Liver (tissue), 9 donors: ENCODE data around the gene CHTF18. TPM values are rescaled to one million over a fixed set of nuclear protein-coding genes. Genes with fewer than 3 reads are reported as not detected.

Experiments
- DNase-seq: peaks from one replicate; pipeline ENCODE4 v3.0.0-alpha.2; 2017; ENCODE audit warnings: low spot score
- H3K27ac ChIP-seq, 2 donors: one replicate each; pipeline ENCODE4 v1.7.0; 2013; ENCODE audit warnings: inconsistent platforms in 2 of 2, low read length in 2 of 2, control low read depth in 1 of 2, low read depth in 1 of 2, mild to moderate bottlenecking in 1 of 2
- H3K27me3 ChIP-seq, 4 donors: one replicate each; pipeline versions ENCODE4 v1.6.1 to v1.7.0; 2013; ENCODE audit warnings: low read length in 3 of 4, inconsistent platforms in 1 of 4, mild to moderate bottlenecking in 1 of 4, moderate library complexity in 1 of 4; ENCODE audit not compliant: control insufficient read depth in 4 of 4, insufficient read depth in 4 of 4
- H3K36me3 ChIP-seq, 4 donors: one replicate each; pipeline versions ENCODE4 v1.6.1 to v1.7.0; 2013; ENCODE audit warnings: low read length in 3 of 4, mild to moderate bottlenecking in 3 of 4, low read depth in 1 of 4, moderate library complexity in 1 of 4; ENCODE audit not compliant: control insufficient read depth in 4 of 4, insufficient read depth in 3 of 4
- H3K4me1 ChIP-seq, 4 donors: one replicate each; pipeline versions ENCODE4 v1.6.1 to v1.7.0; 2013; ENCODE audit warnings: low read length in 3 of 4, mild to moderate bottlenecking in 3 of 4, moderate library complexity in 1 of 4; ENCODE audit not compliant: control insufficient read depth in 4 of 4, insufficient read depth in 4 of 4
- H3K4me3 ChIP-seq, 3 donors: one replicate each; pipeline versions ENCODE4 v1.6.1 to v1.7.0; 2013; ENCODE audit warnings: low read length in 3 of 3, control low read depth in 1 of 3, low read depth in 1 of 3, mild to moderate bottlenecking in 1 of 3
- H3K9ac ChIP-seq, 2 donors: one replicate each; pipeline ENCODE4 v1.7.0; 2013; ENCODE audit warnings: low read length in 2 of 2, mild to moderate bottlenecking in 2 of 2, moderate library complexity in 2 of 2, control low read depth in 1 of 2, low read depth in 1 of 2
- H3K9me3 ChIP-seq, 4 donors: one replicate each; pipeline versions ENCODE4 v1.6.1 to v1.7.0; 2013; ENCODE audit warnings: low read length in 3 of 4; ENCODE audit not compliant: control insufficient read depth in 4 of 4
- CTCF ChIP-seq: fragments of 150-350 bp; IDR thresholded peaks from 2 replicates; pipeline ENCODE4 v1.5.1; 2017; ENCODE audit warnings: improper control_type of control experiment, low read depth, low read length; ENCODE audit not compliant: missing input control
- EGR1 ChIP-seq, 2 donors: IDR thresholded peaks; 2 replicates each; pipeline ENCODE4 v1.6.1; 2016 to 2018; ENCODE audit warnings: antibody characterized with exemption in 2 of 2, low read depth in 2 of 2
- FOXA1 ChIP-seq: IDR thresholded peaks from 2 replicates; pipeline ENCODE4 v1.6.1; 2016; ENCODE audit warnings: antibody characterized with exemption
- FOXA2 ChIP-seq: IDR thresholded peaks from 2 replicates; pipeline ENCODE4 v1.6.1; 2016; ENCODE audit warnings: antibody characterized with exemption
- GABPA ChIP-seq, 2 donors: IDR thresholded peaks in 1 of 2; conservative IDR thresholded peaks in 1 of 2; 2 replicates each; pipeline ENCODE4 v1.6.1; 2016; ENCODE audit warnings: antibody characterized with exemption in 2 of 2, mild to moderate bottlenecking in 1 of 2, moderate library complexity in 1 of 2
- HNF4A ChIP-seq, 2 donors: conservative IDR thresholded peaks; 2 replicates each; pipeline ENCODE4 v1.6.1; 2016; ENCODE audit warnings: antibody characterized with exemption in 2 of 2, mild to moderate bottlenecking in 2 of 2
- HNF4G ChIP-seq: IDR thresholded peaks from 2 replicates; pipeline ENCODE4 v1.6.1; 2016; ENCODE audit warnings: antibody characterized with exemption
- JUND ChIP-seq, 2 donors: IDR thresholded peaks; 2 replicates each; pipeline ENCODE4 v1.6.1; 2016; ENCODE audit warnings: antibody characterized with exemption in 2 of 2
- MAX ChIP-seq: IDR thresholded peaks from 2 replicates; pipeline ENCODE4 v1.6.1; 2016; ENCODE audit warnings: antibody characterized with exemption
- NR2F2 ChIP-seq: IDR thresholded peaks from 2 replicates; pipeline ENCODE4 v1.6.1; 2016; ENCODE audit warnings: antibody characterized with exemption
- RAD21 ChIP-seq, 2 donors: IDR thresholded peaks; 2 replicates each; pipeline ENCODE4 v1.6.1; 2016; ENCODE audit warnings: antibody characterized with exemption in 2 of 2, mild to moderate bottlenecking in 2 of 2
- RXRA ChIP-seq, 2 donors: IDR thresholded peaks; 2 replicates each; pipeline ENCODE4 v1.6.1; 2017 to 2018; ENCODE audit warnings: antibody characterized with exemption in 2 of 2, mild to moderate bottlenecking in 1 of 2
- SP1 ChIP-seq: IDR thresholded peaks from 2 replicates; pipeline ENCODE4 v1.6.1; 2018; ENCODE audit warnings: antibody characterized with exemption, mild to moderate bottlenecking
- YY1 ChIP-seq: IDR thresholded peaks from 2 replicates; pipeline ENCODE4 v1.6.1; 2016; ENCODE audit warnings: antibody characterized with exemption, mild to moderate bottlenecking
- ZBTB33 ChIP-seq: IDR thresholded peaks from 2 replicates; pipeline ENCODE4 v1.6.1; 2016; ENCODE audit warnings: antibody characterized with exemption
- WGBS: extraction: QIAGEN DNeasy Blood & Tissue Kit; methylation state at CpG from one replicate; pipeline ENCODE4 v1.1.7; 2013; 5-methylcytosine and 5-hydroxymethylcytosine counted together
- polyA plus RNA-seq, 2 donors: library from polyadenylated mRNA; stranded (reverse) in 1 of 2; unstranded in 1 of 2; fragments of 200-250 nt in 1 of 2; fragments of >200 nt in 1 of 2; fragmentation: Nextera tagmentation in 1 of 2; extraction: Ambion mirVana in 1 of 2; gene quantifications; one replicate each; pipeline versions ENCODE4 v1.2.1 to v1.2.3, GENCODE V29; 2013 to 2015
- total RNA-seq, 2 donors: library from RNA; depleted of rRNA; stranded (reverse); fragments of >200 nt; gene quantifications; one replicate each; pipeline ENCODE4 v1.2.3, GENCODE V29; 2014
- TF ChIP-seq, protein P1 (sequence below): IDR thresholded peaks from 2 replicates; pipeline ENCODE4 v1.6.1; 2016; ENCODE audit warnings: antibody characterized with exemption
- TF ChIP-seq, protein P2 (sequence below): IDR thresholded peaks from 2 replicates; pipeline ENCODE4 v1.6.1; 2016; ENCODE audit warnings: antibody characterized with exemption, mild to moderate bottlenecking
- donor health status: healthy.
- donor health status: healthy.
- donor health status: healthy.
- donor health status: healthy.
- donor health status: healthy.

The CHTF18 gene
- total and polyA plus RNA-seq, 4 donors = 1.7 to 15.6 (median 3.9) TPM

DNA sequence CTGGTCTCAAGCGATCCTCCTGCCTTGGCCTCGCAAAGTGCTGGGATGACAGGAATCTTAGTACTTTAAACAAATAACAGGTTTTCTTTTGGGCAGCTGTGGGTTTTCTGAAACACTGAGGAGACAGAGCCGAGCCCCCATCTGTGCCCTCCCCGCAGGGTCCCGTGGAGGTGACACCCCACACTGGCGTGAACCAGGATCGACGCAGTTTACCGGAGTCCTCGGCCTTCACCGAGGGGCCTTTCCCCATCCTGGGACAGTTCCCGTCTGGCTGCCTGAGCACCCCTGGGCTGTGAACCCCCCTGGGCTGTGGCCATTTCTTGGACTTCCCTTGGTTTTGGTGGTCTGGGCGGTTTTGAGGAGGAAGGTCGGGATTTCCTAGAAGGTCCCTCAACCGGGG lies 27.4 kb downstream of the CHTF18 start:
- H3K27ac ChIP-seq = no peak overlapping the region
- H3K9ac ChIP-seq = no peak overlapping the region
- H3K36me3 ChIP-seq = no peaks in the 10 kb centered on the region
- TF ChIP-seq GABPA (IDR thresholded peaks at IDR 0.05 in 1 of 2, conservative IDR thresholded peaks at IDR 0.05 in 1 of 2) = no peak
- TF ChIP-seq ZBTB33 = no peak
- TF ChIP-seq EGR1 (IDR thresholded peaks at IDR 0.05; ENCODE audit: low read depth in 2 of 2) = no peak
- TF ChIP-seq RAD21 (IDR thresholded peaks at IDR 0.05) = no peak
- no peak for TF ChIP-seq HNF4A (conservative IDR thresholded peaks at IDR 0.05)
- no peak for TF ChIP-seq MAX
- TF ChIP-seq HNF4G = no peak
- no peak for TF ChIP-seq SP1
- no peak for TF ChIP-seq NR2F2
- no peak for TF ChIP-seq FOXA1
- TF ChIP-seq, protein P1, sequence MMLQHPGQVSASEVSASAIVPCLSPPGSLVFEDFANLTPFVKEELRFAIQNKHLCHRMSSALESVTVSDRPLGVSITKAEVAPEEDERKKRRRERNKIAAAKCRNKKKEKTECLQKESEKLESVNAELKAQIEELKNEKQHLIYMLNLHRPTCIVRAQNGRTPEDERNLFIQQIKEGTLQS = no peak
- TF ChIP-seq YY1 = no peak
- no peak for TF ChIP-seq FOXA2
- H3K27me3 ChIP-seq = peaks cover 2 to 9% (median 6%) of the 10 kb centered on the region in 4 donors
- no peaks in the 10 kb centered on the region for H3K4me1 ChIP-seq
- DNase-seq = no peak
- whole genome bisulfite sequencing = 91% methylated on average over 15 of the region's 15 CpGs
- H3K4me3 ChIP-seq = no peak overlapping the region
- H3K9me3 ChIP-seq = no peaks in the 10 kb centered on the region

DNA sequence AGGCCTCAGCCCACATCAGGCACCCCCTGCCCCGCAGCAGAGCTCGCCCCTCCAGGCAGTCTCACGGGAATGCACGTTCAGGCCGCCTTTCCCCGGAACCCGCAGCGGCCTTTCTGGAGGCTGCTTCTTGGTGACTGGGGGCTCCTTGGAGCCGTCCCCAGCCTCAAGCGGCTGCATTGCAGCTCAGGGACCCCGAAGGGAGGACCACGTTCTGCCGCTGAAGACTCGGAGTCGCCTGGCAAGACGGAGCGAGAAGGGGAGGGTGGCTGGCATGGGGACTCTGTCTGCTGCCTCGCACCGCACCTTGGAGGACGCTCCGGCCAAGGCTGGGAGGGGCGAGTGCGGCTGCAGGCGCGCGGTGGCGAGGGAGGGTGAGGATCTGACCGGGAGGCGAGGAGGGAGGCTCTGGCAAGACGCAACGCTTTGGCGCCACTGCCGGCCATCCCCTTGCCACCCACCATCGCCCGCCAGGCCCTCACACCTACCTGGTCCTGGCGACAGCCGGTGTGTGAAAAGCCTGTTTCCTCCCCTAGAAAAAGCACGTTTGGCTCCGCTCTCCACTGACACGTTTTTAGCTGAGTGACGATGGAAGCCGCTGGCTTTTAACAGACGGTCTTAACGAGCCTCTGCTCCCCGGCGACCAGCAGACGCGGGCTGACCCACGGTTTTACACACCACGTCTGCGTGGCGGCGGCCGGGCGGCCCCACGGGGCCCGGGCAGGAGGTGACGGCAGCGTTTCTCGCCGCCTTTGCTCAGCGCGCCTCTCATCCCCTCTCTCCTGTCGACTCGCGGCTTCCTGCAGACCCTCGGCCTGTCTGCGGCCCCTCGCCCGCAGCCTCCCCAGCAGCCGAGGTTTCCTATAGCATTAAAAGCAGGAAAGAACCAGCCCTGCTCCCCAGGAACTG lies 28.8 kb downstream of the CHTF18 start:
- H3K9me3 ChIP-seq = no peaks in the 10 kb centered on the region
- no peak overlapping the region for H3K4me3 ChIP-seq
- 81% methylated on average over 71 of the region's 71 CpGs for WGBS
- no peak for DNase-seq
- H3K4me1 ChIP-seq = no peaks in the 10 kb centered on the region
- no peaks in the 10 kb centered on the region for H3K36me3 ChIP-seq
- no peak overlapping the region for H3K27ac ChIP-seq
- no peak overlapping the region for H3K9ac ChIP-seq
- peaks cover 2 to 9% (median 6%) of the 10 kb centered on the region in 4 donors for H3K27me3 ChIP-seq
- no peak for TF ChIP-seq GABPA (IDR thresholded peaks at IDR 0.05 in 1 of 2, conservative IDR thresholded peaks at IDR 0.05 in 1 of 2)
- TF ChIP-seq, protein P2, sequence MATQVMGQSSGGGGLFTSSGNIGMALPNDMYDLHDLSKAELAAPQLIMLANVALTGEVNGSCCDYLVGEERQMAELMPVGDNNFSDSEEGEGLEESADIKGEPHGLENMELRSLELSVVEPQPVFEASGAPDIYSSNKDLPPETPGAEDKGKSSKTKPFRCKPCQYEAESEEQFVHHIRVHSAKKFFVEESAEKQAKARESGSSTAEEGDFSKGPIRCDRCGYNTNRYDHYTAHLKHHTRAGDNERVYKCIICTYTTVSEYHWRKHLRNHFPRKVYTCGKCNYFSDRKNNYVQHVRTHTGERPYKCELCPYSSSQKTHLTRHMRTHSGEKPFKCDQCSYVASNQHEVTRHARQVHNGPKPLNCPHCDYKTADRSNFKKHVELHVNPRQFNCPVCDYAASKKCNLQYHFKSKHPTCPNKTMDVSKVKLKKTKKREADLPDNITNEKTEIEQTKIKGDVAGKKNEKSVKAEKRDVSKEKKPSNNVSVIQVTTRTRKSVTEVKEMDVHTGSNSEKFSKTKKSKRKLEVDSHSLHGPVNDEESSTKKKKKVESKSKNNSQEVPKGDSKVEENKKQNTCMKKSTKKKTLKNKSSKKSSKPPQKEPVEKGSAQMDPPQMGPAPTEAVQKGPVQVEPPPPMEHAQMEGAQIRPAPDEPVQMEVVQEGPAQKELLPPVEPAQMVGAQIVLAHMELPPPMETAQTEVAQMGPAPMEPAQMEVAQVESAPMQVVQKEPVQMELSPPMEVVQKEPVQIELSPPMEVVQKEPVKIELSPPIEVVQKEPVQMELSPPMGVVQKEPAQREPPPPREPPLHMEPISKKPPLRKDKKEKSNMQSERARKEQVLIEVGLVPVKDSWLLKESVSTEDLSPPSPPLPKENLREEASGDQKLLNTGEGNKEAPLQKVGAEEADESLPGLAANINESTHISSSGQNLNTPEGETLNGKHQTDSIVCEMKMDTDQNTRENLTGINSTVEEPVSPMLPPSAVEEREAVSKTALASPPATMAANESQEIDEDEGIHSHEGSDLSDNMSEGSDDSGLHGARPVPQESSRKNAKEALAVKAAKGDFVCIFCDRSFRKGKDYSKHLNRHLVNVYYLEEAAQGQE = no peak
- no peak for TF ChIP-seq SP1
- no peak for TF ChIP-seq MAX
- no peak for TF ChIP-seq EGR1 (IDR thresholded peaks at IDR 0.05; ENCODE audit: low read depth in 2 of 2)
- TF ChIP-seq RXRA (IDR thresholded peaks at IDR 0.05) = no peak
- TF ChIP-seq JUND (IDR thresholded peaks at IDR 0.05) = no peak
- TF ChIP-seq, protein P1 = no peak
- no peak for TF ChIP-seq RAD21 (IDR thresholded peaks at IDR 0.05)
- no peak for TF ChIP-seq CTCF
- TF ChIP-seq HNF4G = no peak
- TF ChIP-seq YY1 = no peak
